Left colon (tissue), 2 donors: ENCODE results near the gene CHMP4A. TPM values are rescaled to one million over a fixed set of nuclear protein-coding genes. Genes with fewer than 3 reads are reported as not detected.

Experiments used
- ATAC-seq: fragments of 200-7000 bp; cut with Tn5 transposase; one replicate; pipeline ENCODE4 v1.9.1; 2020; ENCODE audit warnings: mild to moderate bottlenecking, moderate library complexity
- DNase-seq, 2 donors: peaks; one replicate each; pipeline ENCODE4 v3.0.0-alpha.2; 2020
- intact Hi-C, 2 donors: fragments of 100-400 bp; cut with DNase I in 1 of 2; cut with micrococcal nuclease in 1 of 2; formaldehyde crosslinking; loops; one replicate each; pipeline versions ENCODE4 v1.11.2 to v1.14.0; 2022; cut with DNase I, micrococcal nuclease
- total RNA-seq, 2 donors: library from RNA; stranded (reverse); fragmentation: NEBNext Ultra II Directional; extraction: Animal tissue kit (Norgen Biotek cat#: 25700); gene quantifications; one replicate each; pipeline ENCODE4 v1.2.1, GENCODE V29; 2021
- donor health status: DM: no; HTN: no; CAD: no.
- donor health status: DM: yes; HTN: yes; CAD: no.

Gene CHMP4A
- total RNA-seq, 2 donors from 2014 or later = 43.5 to 48.0 TPM

- ATAC-seq = no peak
- no peak for DNase-seq
- intact Hi-C loops = no loop called here
Observed at GRCh38 chr14:24187539-24187915, 25.8 kb downstream of the CHMP4A start.

- intact Hi-C loops = no loop called here
- DNase-seq = no peak
Observed at GRCh38 chr14:24186831-24187538, 26.3 kb downstream of the CHMP4A start.

GRCh38 chr14:24185741-24186140, 27.5 kb downstream of the CHMP4A start:
- ATAC-seq = no peak
- intact Hi-C loops = no loop called here
- DNase-seq = no peak

More at GRCh38 chr14:24186831-24187538, 26.3 kb downstream of the CHMP4A start:
- no peak for ATAC-seq

GRCh38 chr14:24185026-24185425, 28.3 kb downstream of the CHMP4A start:
- DNase-seq = no peak
- intact Hi-C loops = no loop called here
- ATAC-seq = no peak

- intact Hi-C loops = no loop called here
- no peak for ATAC-seq
- no peak for DNase-seq
Observed at GRCh38 chr14:24184104-24184970, 29.0 kb downstream of the CHMP4A start.

- intact Hi-C loops = no loop called here
- no peak for ATAC-seq
- DNase-seq = no peak
Observed at GRCh38 chr14:24183014-24183481, 30.2 kb downstream of the CHMP4A start.

GRCh38 chr14:24182110-24182882, 31.0 kb downstream of the CHMP4A start:
- DNase-seq = no peak
- no peak for ATAC-seq
- intact Hi-C loops = no loop called here

GRCh38 chr14:24181371-24182077, 31.8 kb downstream of the CHMP4A start:
- intact Hi-C loops = no loop called here
- ATAC-seq (no peak), DNase-seq (no peak)

GRCh38 chr14:24179961-24180796, 33.1 kb downstream of the CHMP4A start:
- no peak for DNase-seq
- peak; percentile 11 for ATAC-seq
- intact Hi-C loops = no loop called here

- DNase-seq (no peak), ATAC-seq (no peak)
- intact Hi-C loops = no loop called here
Observed at GRCh38 chr14:24179294-24179960, 33.9 kb downstream of the CHMP4A start.

- no peak for DNase-seq
- ATAC-seq = no peak
- intact Hi-C loops = no loop called here
Observed at GRCh38 chr14:24178399-24179178, 34.7 kb downstream of the CHMP4A start.

- intact Hi-C loops = no loop called here
- no peak for ATAC-seq
- no peak for DNase-seq
Observed at GRCh38 chr14:24177891-24178290, 35.4 kb downstream of the CHMP4A start.

- intact Hi-C loops = no loop called here
- ATAC-seq (no peak), DNase-seq (no peak)
Observed at GRCh38 chr14:24177041-24177825, 36.1 kb downstream of the CHMP4A start.

- intact Hi-C loops = no loop called here
- no peak for ATAC-seq
- DNase-seq = no peak
Observed at GRCh38 chr14:24176599-24176998, 36.7 kb downstream of the CHMP4A start.

- ATAC-seq (no peak), DNase-seq (no peak)
- intact Hi-C loops = no loop called here
Observed at GRCh38 chr14:24172871-24173281, 40.4 kb downstream of the CHMP4A start.

- intact Hi-C loops = no loop called here
- no peak for ATAC-seq
- DNase-seq = no peak
Observed at GRCh38 chr14:24172261-24172860, 40.9 kb downstream of the CHMP4A start.
